Measurements from ENCODE around the gene NPAS3. TPM values are rescaled to one million over a fixed set of nuclear protein-coding genes. Genes with fewer than 3 reads are reported as not detected.

NPAS3 gene
- total and polyA plus RNA-seq, 2 donors (not counting 1 experiment from before 2014, with no cell fraction given): 0.10 to 0.50 TPM

DNA sequence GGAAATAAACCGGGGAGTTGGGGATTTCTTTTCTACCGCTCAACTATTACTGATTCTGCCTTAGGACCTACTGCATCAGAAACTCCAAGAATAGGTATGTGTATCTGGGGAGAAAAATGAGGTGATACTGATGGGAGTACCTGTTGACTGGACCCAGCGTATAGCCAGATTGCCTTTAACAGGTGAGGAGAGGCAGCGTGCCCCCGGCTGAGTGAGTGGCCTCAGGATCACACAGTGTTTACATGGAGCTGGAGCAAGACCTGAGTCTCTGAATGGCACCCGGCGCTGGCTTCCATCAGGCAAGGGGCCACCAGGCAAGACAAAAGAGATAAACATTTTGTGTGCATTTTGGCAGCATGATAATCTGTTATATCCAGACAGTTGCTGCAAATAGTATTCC is 516.0 kb downstream of the NPAS3 start:
- Histone ChIP-seq H3K79me2 (ENCODE audit: control insufficient read depth, insufficient read depth, low read length) (no peaks in the 10 kb centered on the region), H3K9me3 (ENCODE audit: control insufficient read depth, insufficient read depth, low read depth, low read length) (no peaks in the 10 kb centered on the region), H3K36me3 (ENCODE audit: control insufficient read depth, insufficient read depth, low read length) (no peaks in the 10 kb centered on the region), H3K4me3 (replicated peaks in 1 of 4; ENCODE audit: control extremely low read depth in 1 of 4, insufficient read depth in 1 of 4, low read depth in 3 of 4, low read length in 4 of 4) (no peak overlapping the region), H3K9ac (ENCODE audit: insufficient read depth, low read length) (no peak overlapping the region), H2AFZ (ENCODE audit: low read length) (no peak overlapping the region), H3K4me1 (ENCODE audit: control insufficient read depth, extremely low read depth, insufficient read depth, low read length) (no peaks in the 10 kb centered on the region), H3K4me2 (ENCODE audit: extremely low read depth, insufficient read depth, low read length) (no peak overlapping the region), H3K27ac (ENCODE audit: insufficient read depth, low read length) (no peak overlapping the region), H3K27me3 (ENCODE audit: control insufficient read depth, insufficient read depth, low read length) (no peaks in the 10 kb centered on the region), H4K20me1 (ENCODE audit: control insufficient read depth, extremely low read depth, insufficient read depth, low read length) (no peaks in the 10 kb centered on the region)
- TF ChIP-seq, protein P1, sequence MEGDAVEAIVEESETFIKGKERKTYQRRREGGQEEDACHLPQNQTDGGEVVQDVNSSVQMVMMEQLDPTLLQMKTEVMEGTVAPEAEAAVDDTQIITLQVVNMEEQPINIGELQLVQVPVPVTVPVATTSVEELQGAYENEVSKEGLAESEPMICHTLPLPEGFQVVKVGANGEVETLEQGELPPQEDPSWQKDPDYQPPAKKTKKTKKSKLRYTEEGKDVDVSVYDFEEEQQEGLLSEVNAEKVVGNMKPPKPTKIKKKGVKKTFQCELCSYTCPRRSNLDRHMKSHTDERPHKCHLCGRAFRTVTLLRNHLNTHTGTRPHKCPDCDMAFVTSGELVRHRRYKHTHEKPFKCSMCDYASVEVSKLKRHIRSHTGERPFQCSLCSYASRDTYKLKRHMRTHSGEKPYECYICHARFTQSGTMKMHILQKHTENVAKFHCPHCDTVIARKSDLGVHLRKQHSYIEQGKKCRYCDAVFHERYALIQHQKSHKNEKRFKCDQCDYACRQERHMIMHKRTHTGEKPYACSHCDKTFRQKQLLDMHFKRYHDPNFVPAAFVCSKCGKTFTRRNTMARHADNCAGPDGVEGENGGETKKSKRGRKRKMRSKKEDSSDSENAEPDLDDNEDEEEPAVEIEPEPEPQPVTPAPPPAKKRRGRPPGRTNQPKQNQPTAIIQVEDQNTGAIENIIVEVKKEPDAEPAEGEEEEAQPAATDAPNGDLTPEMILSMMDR (conservative IDR thresholded peaks at IDR 0.05 in 1 of 2, IDR thresholded peaks at IDR 0.05 in 1 of 2; ENCODE audit: low read depth in 1 of 2, low read length in 2 of 2): no peak
- no peak for TF ChIP-seq EZH2 (IDR thresholded peaks at IDR 0.05; ENCODE audit: low read length, missing control alignments)
- no peak for DNase-seq (ENCODE audit: low read depth in 2 of 2)

DNA sequence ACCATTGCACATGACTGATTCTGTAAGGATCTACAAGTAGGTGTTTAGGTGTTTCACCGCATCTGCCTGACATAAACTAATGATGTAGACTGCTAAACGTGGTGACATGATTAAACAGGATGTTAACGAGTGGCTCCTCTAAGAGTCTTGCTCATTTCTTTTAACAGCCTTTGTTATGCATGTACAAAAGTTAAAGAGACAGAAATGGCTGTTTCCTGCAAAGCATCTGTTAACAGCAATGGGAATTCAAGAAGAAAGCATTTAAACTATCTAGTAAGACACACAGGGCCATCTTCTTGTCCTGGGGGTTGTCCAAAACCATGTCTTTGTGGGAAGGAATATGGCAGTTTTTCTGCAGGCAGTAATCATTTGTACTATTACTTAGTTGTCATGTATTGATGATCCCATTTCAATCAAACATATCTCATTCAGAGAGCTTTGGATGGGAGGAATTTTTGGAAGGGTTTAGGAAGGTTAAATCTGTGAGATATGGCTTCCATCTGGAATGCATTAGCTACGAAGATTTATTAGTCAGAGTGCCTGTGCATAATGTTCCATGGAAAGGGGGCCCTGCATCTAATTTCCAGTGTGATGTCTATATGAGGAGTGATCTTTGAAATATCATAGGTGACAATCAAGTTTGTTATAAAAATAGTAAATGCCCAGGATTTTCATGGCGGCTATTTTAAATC is 517.1 kb downstream of the NPAS3 start:
- no peaks in the 10 kb centered on the region for H3K9me3 ChIP-seq (ENCODE audit: control insufficient read depth, insufficient read depth, low read depth, low read length)
- no peak overlapping the region for H3K4me2 ChIP-seq (ENCODE audit: extremely low read depth, insufficient read depth, low read length)
- H4K20me1 ChIP-seq (ENCODE audit: control insufficient read depth, extremely low read depth, insufficient read depth, low read length): no peaks in the 10 kb centered on the region
- H3K27me3 ChIP-seq (ENCODE audit: control insufficient read depth, insufficient read depth, low read length): no peaks in the 10 kb centered on the region
- no peak overlapping the region for H3K4me3 ChIP-seq (replicated peaks in 1 of 4; ENCODE audit: control extremely low read depth in 1 of 4, insufficient read depth in 1 of 4, low read depth in 3 of 4, low read length in 4 of 4)
- H3K79me2 ChIP-seq (ENCODE audit: control insufficient read depth, insufficient read depth, low read length): no peaks in the 10 kb centered on the region
- H3K36me3 ChIP-seq (ENCODE audit: control insufficient read depth, insufficient read depth, low read length): no peaks in the 10 kb centered on the region
- H3K9ac ChIP-seq (ENCODE audit: insufficient read depth, low read length): no peak overlapping the region
- TF ChIP-seq EZH2 (IDR thresholded peaks at IDR 0.05; ENCODE audit: low read length, missing control alignments): no peak
- TF ChIP-seq, protein P1 (conservative IDR thresholded peaks at IDR 0.05 in 1 of 2, IDR thresholded peaks at IDR 0.05 in 1 of 2; ENCODE audit: low read depth in 1 of 2, low read length in 2 of 2): no peak
- no peak overlapping the region for H2AFZ ChIP-seq (ENCODE audit: low read length)
- no peak overlapping the region for H3K27ac ChIP-seq (ENCODE audit: insufficient read depth, low read length)
- DNase-seq (ENCODE audit: low read depth in 2 of 2): peak in 1 of 2 donors; percentile 34
- no peaks in the 10 kb centered on the region for H3K4me1 ChIP-seq (ENCODE audit: control insufficient read depth, extremely low read depth, insufficient read depth, low read length)

DNA sequence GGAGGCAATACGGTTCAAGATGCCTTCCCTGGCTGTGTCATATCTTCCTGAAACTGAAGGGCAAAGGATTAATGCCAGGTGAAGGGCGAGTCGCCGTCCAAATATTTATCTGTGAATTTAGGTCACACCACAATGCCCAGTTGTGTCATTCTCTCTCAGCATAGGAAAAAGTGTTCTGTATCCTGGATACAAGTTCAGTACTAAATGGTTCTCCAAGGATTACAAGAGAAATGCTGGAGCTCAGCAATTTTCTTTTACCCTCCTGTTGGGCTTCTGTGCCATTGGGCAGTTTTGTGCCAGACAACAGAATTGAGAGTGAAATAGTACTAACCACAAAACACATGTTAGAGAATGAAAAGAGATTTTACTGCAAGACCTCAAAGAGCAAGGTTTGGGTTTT is 518.3 kb downstream of the NPAS3 start:
- peak in 1 of 2 donors; percentile 38 for DNase-seq (ENCODE audit: low read depth in 2 of 2)
- Histone ChIP-seq H4K20me1 (ENCODE audit: control insufficient read depth, extremely low read depth, insufficient read depth, low read length) (no peaks in the 10 kb centered on the region), H3K27me3 (ENCODE audit: control insufficient read depth, insufficient read depth, low read length) (no peaks in the 10 kb centered on the region), H3K4me1 (ENCODE audit: control insufficient read depth, extremely low read depth, insufficient read depth, low read length) (no peaks in the 10 kb centered on the region), H3K36me3 (ENCODE audit: control insufficient read depth, insufficient read depth, low read length) (no peaks in the 10 kb centered on the region), H3K9me3 (ENCODE audit: control insufficient read depth, insufficient read depth, low read depth, low read length) (no peaks in the 10 kb centered on the region), H3K27ac (ENCODE audit: insufficient read depth, low read length) (no peak overlapping the region), H3K79me2 (ENCODE audit: control insufficient read depth, insufficient read depth, low read length) (no peaks in the 10 kb centered on the region), H2AFZ (ENCODE audit: low read length) (no peak overlapping the region), H3K4me3 (replicated peaks in 1 of 4; ENCODE audit: control extremely low read depth in 1 of 4, insufficient read depth in 1 of 4, low read depth in 3 of 4, low read length in 4 of 4) (no peak overlapping the region), H3K9ac (ENCODE audit: insufficient read depth, low read length) (no peak overlapping the region), H3K4me2 (ENCODE audit: extremely low read depth, insufficient read depth, low read length) (no peak overlapping the region)
- TF ChIP-seq EZH2 (IDR thresholded peaks at IDR 0.05; ENCODE audit: low read length, missing control alignments): no peak
- TF ChIP-seq, protein P1 (conservative IDR thresholded peaks at IDR 0.05 in 1 of 2, IDR thresholded peaks at IDR 0.05 in 1 of 2; ENCODE audit: low read depth in 1 of 2, low read length in 2 of 2): no peak
